ENCODE data around the gene NT5DC1. TPM values are rescaled to one million over a fixed set of nuclear protein-coding genes. Genes with fewer than 3 reads are reported as not detected.

Gene NT5DC1
- polyA plus RNA-seq, 3 donors: 18.2 to 39.0 (median 28.3) TPM

DNA sequence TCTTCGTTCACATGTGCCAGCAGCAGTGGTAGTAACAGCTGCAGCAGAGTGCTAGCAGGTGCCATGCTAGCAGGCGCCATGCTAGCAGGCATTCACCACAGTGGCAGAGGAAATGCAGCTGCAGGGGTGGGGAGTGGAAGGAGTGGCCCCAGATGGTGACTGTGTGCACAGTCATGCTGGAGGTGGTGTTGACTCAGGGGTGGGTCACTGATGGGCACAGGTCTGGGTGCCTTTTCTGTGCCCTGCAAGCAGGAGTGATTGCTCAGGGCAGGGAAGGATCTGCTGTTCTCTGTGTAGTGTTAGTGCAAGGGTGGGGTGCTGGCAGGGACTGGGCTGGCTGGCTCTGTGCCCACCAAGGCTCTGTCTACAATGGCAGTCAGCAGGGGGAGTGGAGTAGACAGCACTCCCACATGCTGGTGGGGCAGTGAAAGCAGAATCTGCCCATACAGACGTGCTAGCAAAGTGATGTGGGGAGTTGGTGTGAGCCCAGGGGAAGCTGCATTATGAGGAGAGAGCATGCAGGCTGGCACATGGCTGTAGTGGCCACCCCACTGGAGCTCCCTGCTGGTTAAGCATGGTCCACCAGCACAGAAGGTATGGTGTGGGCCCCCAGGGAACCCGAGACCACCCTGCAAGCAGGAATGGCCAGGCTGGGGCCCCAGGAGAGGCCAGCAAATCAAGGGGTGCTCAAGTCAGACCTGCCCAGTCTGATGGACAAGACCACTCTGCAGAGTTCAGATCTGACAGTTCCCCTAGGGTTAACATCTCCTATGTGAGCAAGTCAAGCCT lies 164.6 kb downstream of the NT5DC1 start:
- Histone ChIP-seq H3K27me3 (ENCODE audit: control insufficient read depth in 2 of 2, insufficient read depth in 2 of 2, low read length in 2 of 2) (no peaks in the 10 kb centered on the region), H2AFZ (ENCODE audit: insufficient read depth, low read depth, low read length, poor library complexity, severe bottlenecking) (no peak overlapping the region), H3K4me1 (ENCODE audit: control insufficient read depth in 1 of 2, insufficient read depth in 2 of 2, low read length in 2 of 2) (no peaks in the 10 kb centered on the region), H3K9ac (ENCODE audit: insufficient read depth, low read length, poor library complexity, severe bottlenecking) (no peak overlapping the region), H3K4me3 (replicated peaks in 1 of 3; ENCODE audit: low read depth in 2 of 3, low read length in 3 of 3) (no peak overlapping the region), H4K20me1 (ENCODE audit: insufficient read depth, low read length) (no peaks in the 10 kb centered on the region), H3K27ac (ENCODE audit: low read depth in 1 of 2, low read length in 2 of 2) (no peak overlapping the region), H3K4me2 (replicated peaks; ENCODE audit: extremely low read depth, low read length, poor library complexity, severe bottlenecking) (no peak overlapping the region), H3K36me3 (replicated peaks in 1 of 2; ENCODE audit: control insufficient read depth in 1 of 2, insufficient read depth in 2 of 2, low read length in 2 of 2) (no peaks in the 10 kb centered on the region), H3K9me3 (replicated peaks in 1 of 2; ENCODE audit: control insufficient read depth in 1 of 2, insufficient read depth in 1 of 2, low read length in 2 of 2) (no peaks in the 10 kb centered on the region), H3K79me2 (ENCODE audit: insufficient read depth, low read length) (no peaks in the 10 kb centered on the region)
- intact Hi-C loops (cut with micrococcal nuclease): no loop called here
- H3K4me1 Mint-ChIP-seq: peaks cover 3% of the 10 kb centered on the region
- no peak overlapping the region for H3K4me3 Mint-ChIP-seq
- peaks cover 0 to 13% of the 10 kb centered on the region in 2 donors for H3K36me3 Mint-ChIP-seq
- no peak for DNase-seq
- peak overlapping the region in 1 of 7 donors; percentile 28 for H3K27ac Mint-ChIP-seq
- no peaks in the 10 kb centered on the region for H3K27me3 Mint-ChIP-seq (ENCODE audit: low read depth in 3 of 3)
- 91% methylated on average over 4 of the region's 4 CpGs for WGBS (ENCODE audit: insufficient coverage)
- peaks cover 0 to 11% (median 5%) of the 10 kb centered on the region in 7 donors for H3K9me3 Mint-ChIP-seq
- TF ChIP-seq, protein P1, sequence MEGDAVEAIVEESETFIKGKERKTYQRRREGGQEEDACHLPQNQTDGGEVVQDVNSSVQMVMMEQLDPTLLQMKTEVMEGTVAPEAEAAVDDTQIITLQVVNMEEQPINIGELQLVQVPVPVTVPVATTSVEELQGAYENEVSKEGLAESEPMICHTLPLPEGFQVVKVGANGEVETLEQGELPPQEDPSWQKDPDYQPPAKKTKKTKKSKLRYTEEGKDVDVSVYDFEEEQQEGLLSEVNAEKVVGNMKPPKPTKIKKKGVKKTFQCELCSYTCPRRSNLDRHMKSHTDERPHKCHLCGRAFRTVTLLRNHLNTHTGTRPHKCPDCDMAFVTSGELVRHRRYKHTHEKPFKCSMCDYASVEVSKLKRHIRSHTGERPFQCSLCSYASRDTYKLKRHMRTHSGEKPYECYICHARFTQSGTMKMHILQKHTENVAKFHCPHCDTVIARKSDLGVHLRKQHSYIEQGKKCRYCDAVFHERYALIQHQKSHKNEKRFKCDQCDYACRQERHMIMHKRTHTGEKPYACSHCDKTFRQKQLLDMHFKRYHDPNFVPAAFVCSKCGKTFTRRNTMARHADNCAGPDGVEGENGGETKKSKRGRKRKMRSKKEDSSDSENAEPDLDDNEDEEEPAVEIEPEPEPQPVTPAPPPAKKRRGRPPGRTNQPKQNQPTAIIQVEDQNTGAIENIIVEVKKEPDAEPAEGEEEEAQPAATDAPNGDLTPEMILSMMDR (IDR thresholded peaks at IDR 0.05): no peak

DNA sequence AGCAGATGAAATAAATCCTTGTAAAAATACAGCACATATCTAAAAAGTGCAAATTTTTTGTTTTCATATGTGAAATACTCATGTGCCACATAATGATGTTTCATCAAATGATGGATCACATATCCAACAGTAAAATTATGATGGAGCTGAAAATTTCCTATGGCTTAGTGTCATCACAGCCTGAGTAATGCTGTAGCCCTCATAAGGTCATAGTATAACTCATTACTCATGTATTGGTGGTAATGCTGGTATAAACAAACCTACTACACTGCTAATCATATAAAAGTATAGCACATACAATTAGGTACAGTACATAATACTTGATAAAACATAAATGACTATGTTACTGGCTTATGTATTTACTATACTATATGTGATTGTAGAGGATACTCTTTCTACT lies 166.2 kb downstream of the NT5DC1 start:
- Histone ChIP-seq H3K4me3 (replicated peaks in 1 of 3; ENCODE audit: low read depth in 2 of 3, low read length in 3 of 3) (no peak overlapping the region), H3K79me2 (ENCODE audit: insufficient read depth, low read length) (no peaks in the 10 kb centered on the region), H2AFZ (ENCODE audit: insufficient read depth, low read depth, low read length, poor library complexity, severe bottlenecking) (no peak overlapping the region), H3K36me3 (replicated peaks in 1 of 2; ENCODE audit: control insufficient read depth in 1 of 2, insufficient read depth in 2 of 2, low read length in 2 of 2) (peaks cover 0 to 11% of the 10 kb centered on the region in 2 donors), H4K20me1 (ENCODE audit: insufficient read depth, low read length) (no peaks in the 10 kb centered on the region), H3K27ac (ENCODE audit: low read depth in 1 of 2, low read length in 2 of 2) (no peak overlapping the region), H3K4me2 (replicated peaks; ENCODE audit: extremely low read depth, low read length, poor library complexity, severe bottlenecking) (no peak overlapping the region), H3K4me1 (ENCODE audit: control insufficient read depth in 1 of 2, insufficient read depth in 2 of 2, low read length in 2 of 2) (no peaks in the 10 kb centered on the region), H3K9me3 (replicated peaks in 1 of 2; ENCODE audit: control insufficient read depth in 1 of 2, insufficient read depth in 1 of 2, low read length in 2 of 2) (no peaks in the 10 kb centered on the region), H3K27me3 (ENCODE audit: control insufficient read depth in 2 of 2, insufficient read depth in 2 of 2, low read length in 2 of 2) (no peaks in the 10 kb centered on the region), H3K9ac (ENCODE audit: insufficient read depth, low read length, poor library complexity, severe bottlenecking) (no peak overlapping the region)
- Mint-ChIP-seq H3K27me3 (ENCODE audit: low read depth in 3 of 3) (no peaks in the 10 kb centered on the region), H3K4me3 (no peak overlapping the region), H3K9me3 (peaks cover 0 to 11% (median 5%) of the 10 kb centered on the region in 7 donors), H3K4me1 (peaks cover 3% of the 10 kb centered on the region), H3K27ac (no peak overlapping the region), H3K36me3 (peaks cover 0 to 20% of the 10 kb centered on the region in 2 donors)
- intact Hi-C loops (cut with micrococcal nuclease): no loop called here
- DNase-seq: no peak
- TF ChIP-seq, protein P1 (IDR thresholded peaks at IDR 0.05): no peak
